ENCODE data around the gene IGF2BP1.

IGF2BP1 gene

GRCh38 chr17:48995974-48996721 is 1.0 kb upstream of the IGF2BP1 start:
- Histone ChIP-seq H3K27me3 (ENCODE audit: low read depth, low read length) (peaks cover 20% of the 10 kb centered on the region), H3K4me1 (ENCODE audit: low read length) (peaks cover 26% of the 10 kb centered on the region), H4K20me1 (ENCODE audit: insufficient read depth, low read length) (no peaks in the 10 kb centered on the region), H3K79me2 (ENCODE audit: low read length) (peaks cover 38% of the 10 kb centered on the region), H3K4me3 (ENCODE audit: low read length) (peak overlapping the region; percentile 96), H3K27ac (ENCODE audit: low read length) (peak overlapping the region; percentile 15; the same call in 1 of the 2 replicates), H3K4me2 (ENCODE audit: low read length) (peak overlapping the region; percentile 83), H2AFZ (ENCODE audit: low read depth, low read length) (peak overlapping the region; percentile 73), H3K36me3 (replicated peaks; ENCODE audit: low read depth, low read length) (no peaks in the 10 kb centered on the region), H3K9me3 (ENCODE audit: insufficient read depth, low read length) (no peaks in the 10 kb centered on the region), H3K9ac (ENCODE audit: low read length) (peak overlapping the region; percentile 99)
- TF ChIP-seq CTCF (IDR thresholded peaks at IDR 0.05; ENCODE audit: low read depth, low read length) (no peak), EZH2phosphoT487 (IDR thresholded peaks at IDR 0.05; ENCODE audit: low read depth) (no peak)

- 0 out of 2 replicates have a peak, but pooled peaks cover 3% of the 10 kb centered on the region for H4K20me1 ChIP-seq (ENCODE audit: insufficient read depth, low read length)
- H3K9ac ChIP-seq (ENCODE audit: low read length) = peak overlapping the region; percentile 99
- H3K4me3 ChIP-seq (ENCODE audit: low read length) = peak overlapping the region; percentile 96
- H3K4me1 ChIP-seq (ENCODE audit: low read length) = peaks cover 31% of the 10 kb centered on the region
- peaks cover 43% of the 10 kb centered on the region for H3K79me2 ChIP-seq (ENCODE audit: low read length)
- H3K36me3 ChIP-seq (replicated peaks; ENCODE audit: low read depth, low read length) = peaks cover 4% of the 10 kb centered on the region
- peak overlapping the region; percentile 73 for H2AFZ ChIP-seq (ENCODE audit: low read depth, low read length)
- no peak for TF ChIP-seq EZH2phosphoT487 (IDR thresholded peaks at IDR 0.05; ENCODE audit: low read depth)
- TF ChIP-seq CTCF (IDR thresholded peaks at IDR 0.05; ENCODE audit: low read depth, low read length) = no peak
- H3K27me3 ChIP-seq (ENCODE audit: low read depth, low read length) = peaks cover 18% of the 10 kb centered on the region
- peak overlapping the region; percentile 15; the same call in 1 of the 2 replicates for H3K27ac ChIP-seq (ENCODE audit: low read length)
- no peaks in the 10 kb centered on the region for H3K9me3 ChIP-seq (ENCODE audit: insufficient read depth, low read length)
- H3K4me2 ChIP-seq (ENCODE audit: low read length) = peak overlapping the region; percentile 83
These were observed 473 bp upstream of the IGF2BP1 start for GRCh38 chr17:48996722-48997102.

GRCh38 chr17:48997827-48998586 is 822 bp downstream of the IGF2BP1 start:
- H4K20me1 ChIP-seq (ENCODE audit: insufficient read depth, low read length) = peaks cover 5% of the 10 kb centered on the region; the same call in 1 of the 2 replicates
- peak overlapping the region; percentile 76 for H3K27ac ChIP-seq (ENCODE audit: low read length)
- peak overlapping the region; percentile 99 for H3K9ac ChIP-seq (ENCODE audit: low read length)
- peak overlapping the region; percentile 96 for H3K4me3 ChIP-seq (ENCODE audit: low read length)
- H3K27me3 ChIP-seq (ENCODE audit: low read depth, low read length) = peaks cover 7% of the 10 kb centered on the region
- peak overlapping the region; percentile 73 for H2AFZ ChIP-seq (ENCODE audit: low read depth, low read length)
- no peak for TF ChIP-seq CTCF (IDR thresholded peaks at IDR 0.05; ENCODE audit: low read depth, low read length)
- TF ChIP-seq EZH2phosphoT487 (IDR thresholded peaks at IDR 0.05; ENCODE audit: low read depth) = no peak
- no peaks in the 10 kb centered on the region for H3K9me3 ChIP-seq (ENCODE audit: insufficient read depth, low read length)
- peaks cover 43% of the 10 kb centered on the region for H3K4me1 ChIP-seq (ENCODE audit: low read length)
- peaks cover 56% of the 10 kb centered on the region for H3K79me2 ChIP-seq (ENCODE audit: low read length)
- peaks cover 5% of the 10 kb centered on the region for H3K36me3 ChIP-seq (replicated peaks; ENCODE audit: low read depth, low read length)
- H3K4me2 ChIP-seq (ENCODE audit: low read length) = peak overlapping the region; percentile 83
